Lung (tissue), 12 donors: ENCODE results near the gene HPS6. TPM values are rescaled to one million over a fixed set of nuclear protein-coding genes. Genes with fewer than 3 reads are reported as not detected.

Experiments
- ATAC-seq: fragments of 200-7000 bp; cut with Tn5 transposase; one replicate; pipeline ENCODE4 v1.9.1; 2020; ENCODE audit warnings: moderate number of reproducible peaks; ENCODE audit not compliant: insufficient read depth, low FRiP score
- DNase-seq, 3 donors: peaks; one replicate each; pipeline ENCODE4 v3.0.0-alpha.2; 2013 to 2017
- H3K27ac ChIP-seq, 2 donors: one replicate each; pipeline ENCODE4 v1.5.1; 2013; ENCODE audit warnings: mild to moderate bottlenecking in 2 of 2, moderate library complexity in 2 of 2, control low read depth in 1 of 2, inconsistent platforms in 1 of 2, low read depth in 1 of 2, low read length in 1 of 2
- H3K27me3 ChIP-seq, 3 donors: one replicate each; pipeline ENCODE4 v1.5.1; 2013; ENCODE audit warnings: low read length in 2 of 3; ENCODE audit not compliant: control insufficient read depth in 3 of 3, insufficient read depth in 3 of 3
- H3K36me3 ChIP-seq, 4 donors: one replicate each; pipeline ENCODE4 v1.5.1; 2013; ENCODE audit warnings: low read length in 4 of 4, mild to moderate bottlenecking in 1 of 4, moderate library complexity in 1 of 4; ENCODE audit not compliant: control insufficient read depth in 4 of 4, insufficient read depth in 4 of 4
- H3K4me1 ChIP-seq, 5 donors: one replicate each; pipeline ENCODE4 v1.5.1; 2013; ENCODE audit warnings: low read length in 5 of 5, mild to moderate bottlenecking in 2 of 5, moderate library complexity in 1 of 5; ENCODE audit not compliant: control insufficient read depth in 5 of 5, insufficient read depth in 5 of 5
- H3K4me3 ChIP-seq: one replicate; pipeline ENCODE4 v1.5.1; 2013; ENCODE audit warnings: mild to moderate bottlenecking, control low read depth, moderate library complexity
- H3K9ac ChIP-seq, 2 donors: one replicate each; pipeline ENCODE4 v1.5.1; 2013; ENCODE audit warnings: low read length in 2 of 2, control low read depth in 1 of 2; ENCODE audit not compliant: insufficient read depth in 1 of 2
- H3K9me3 ChIP-seq, 4 donors: one replicate each; pipeline ENCODE4 v1.5.1; 2013; ENCODE audit warnings: low read length in 3 of 4, mild to moderate bottlenecking in 1 of 4, moderate library complexity in 1 of 4; ENCODE audit not compliant: control insufficient read depth in 4 of 4, insufficient read depth in 3 of 4
- WGBS, 2 donors: extraction: QIAGEN DNeasy Blood & Tissue Kit; methylation state at CpG; one replicate each; pipeline ENCODE4 v1.1.7; 2013; 5-methylcytosine and 5-hydroxymethylcytosine counted together
- polyA plus RNA-seq, 2 donors: library from polyadenylated mRNA; stranded (reverse); fragments of 200-250 nt; gene quantifications; one replicate each; pipeline ENCODE4 v1.2.1, GENCODE V29; 2013
- total RNA-seq, 2 donors: library from RNA; depleted of rRNA in 1 of 2; stranded (reverse); fragments of >200 nt in 1 of 2; gene quantifications; one replicate each; pipeline ENCODE4 v1.2.1, GENCODE V29; 2014 to 2021
- TF ChIP-seq, protein P1 (sequence below): IDR thresholded peaks from 2 replicates; pipeline ENCODE4 v1.5.1; 2012; ENCODE audit warnings: mild to moderate bottlenecking; ENCODE audit errors: control extremely low read depth, extremely low read depth
- donor health status: control.
- donor health status: control.
- donor health status: Bipolar disorder and iron deficiency.
- donor health status: healthy.
- donor health status: DM: yes; HTN: yes; CAD: no.

HPS6 gene
- total and polyA plus RNA-seq, 4 donors: 10.8 to 28.2 (median 16.3) TPM

DNA sequence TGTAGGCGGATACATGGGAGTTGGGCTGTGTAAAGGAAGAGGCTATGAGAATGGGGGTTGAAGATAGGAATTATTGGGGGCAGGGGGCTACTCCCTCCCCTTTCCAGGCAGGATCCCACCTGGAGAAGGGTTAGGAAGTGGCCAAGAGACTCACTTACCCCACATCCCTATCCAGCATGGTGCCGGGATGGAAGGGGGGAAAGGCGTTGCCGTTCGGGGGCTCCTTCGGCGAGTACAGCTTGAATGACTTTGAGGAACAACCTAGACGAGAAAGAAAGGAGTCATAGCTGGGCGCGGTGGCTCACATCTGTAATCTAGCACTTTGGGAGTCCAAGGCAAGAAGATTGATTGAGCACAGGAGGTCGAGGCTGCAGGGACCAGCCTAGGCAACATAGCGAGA, 46.1 kb downstream of the HPS6 start:
- Histone ChIP-seq H3K4me3 (no peak overlapping the region), H3K36me3 (peaks cover 22 to 47% (median 44%) of the 10 kb centered on the region in 4 donors), H3K9ac (no peak overlapping the region), H3K27me3 (no peaks in the 10 kb centered on the region), H3K4me1 (peaks cover 0 to 30% (median 16%) of the 10 kb centered on the region in 5 donors), H3K9me3 (no peaks in the 10 kb centered on the region), H3K27ac (no peak overlapping the region)
- no peak for DNase-seq
- WGBS, 2 donors: 95 to 97% methylated on average over 12 of the region's 12 CpGs
- TF ChIP-seq, protein P1, sequence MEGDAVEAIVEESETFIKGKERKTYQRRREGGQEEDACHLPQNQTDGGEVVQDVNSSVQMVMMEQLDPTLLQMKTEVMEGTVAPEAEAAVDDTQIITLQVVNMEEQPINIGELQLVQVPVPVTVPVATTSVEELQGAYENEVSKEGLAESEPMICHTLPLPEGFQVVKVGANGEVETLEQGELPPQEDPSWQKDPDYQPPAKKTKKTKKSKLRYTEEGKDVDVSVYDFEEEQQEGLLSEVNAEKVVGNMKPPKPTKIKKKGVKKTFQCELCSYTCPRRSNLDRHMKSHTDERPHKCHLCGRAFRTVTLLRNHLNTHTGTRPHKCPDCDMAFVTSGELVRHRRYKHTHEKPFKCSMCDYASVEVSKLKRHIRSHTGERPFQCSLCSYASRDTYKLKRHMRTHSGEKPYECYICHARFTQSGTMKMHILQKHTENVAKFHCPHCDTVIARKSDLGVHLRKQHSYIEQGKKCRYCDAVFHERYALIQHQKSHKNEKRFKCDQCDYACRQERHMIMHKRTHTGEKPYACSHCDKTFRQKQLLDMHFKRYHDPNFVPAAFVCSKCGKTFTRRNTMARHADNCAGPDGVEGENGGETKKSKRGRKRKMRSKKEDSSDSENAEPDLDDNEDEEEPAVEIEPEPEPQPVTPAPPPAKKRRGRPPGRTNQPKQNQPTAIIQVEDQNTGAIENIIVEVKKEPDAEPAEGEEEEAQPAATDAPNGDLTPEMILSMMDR: no peak
- ATAC-seq: no peak

GRCh38 chr10:102112210-102112817, 47.2 kb downstream of the HPS6 start:
- ATAC-seq: no peak
- 53 to 60% methylated on average over 3 of the region's 3 CpGs for WGBS, 2 donors
- peaks cover 21 to 40% (median 39%) of the 10 kb centered on the region in 4 donors for H3K36me3 ChIP-seq
- H3K4me1 ChIP-seq: peaks cover 0 to 40% (median 24%) of the 10 kb centered on the region in 5 donors
- H3K27me3 ChIP-seq: no peaks in the 10 kb centered on the region
- H3K9ac ChIP-seq: no peak overlapping the region
- TF ChIP-seq, protein P1: no peak
- DNase-seq: no peak
- H3K9me3 ChIP-seq: no peaks in the 10 kb centered on the region
- H3K4me3 ChIP-seq: no peak overlapping the region
- no peak overlapping the region for H3K27ac ChIP-seq

DNA sequence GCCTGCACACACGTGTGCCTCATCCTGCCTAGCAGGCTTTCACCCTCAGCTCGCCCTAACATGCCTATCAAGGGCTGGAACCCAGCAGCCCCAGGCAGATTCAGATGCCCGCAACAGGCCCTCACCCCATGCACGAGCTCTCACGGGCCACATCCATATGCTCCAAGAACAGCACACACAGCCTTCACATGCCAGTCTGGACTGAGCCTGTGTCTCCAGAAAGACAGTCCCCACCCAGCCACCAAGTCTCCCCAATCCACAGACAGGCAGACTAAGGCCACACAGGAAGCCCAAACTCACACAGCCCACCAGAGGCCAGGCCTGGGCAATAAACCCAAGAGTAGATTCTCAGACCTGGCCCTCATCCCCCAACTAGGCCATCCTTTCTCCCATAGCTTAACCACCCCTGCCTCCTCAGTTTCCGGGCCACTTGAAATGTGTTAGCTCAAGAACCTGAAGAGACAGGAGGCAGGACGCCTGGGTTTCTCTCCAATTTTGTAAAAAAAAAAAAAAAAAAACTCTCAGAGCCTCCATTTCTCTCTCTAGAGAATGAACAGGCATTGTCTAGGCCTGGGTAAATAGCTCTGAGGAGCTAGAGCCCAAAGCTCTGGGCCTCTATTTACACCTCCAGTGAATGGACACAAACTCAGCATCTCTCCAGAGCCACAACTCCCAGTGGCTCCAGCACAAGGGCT, 48.3 kb downstream of the HPS6 start:
- Histone ChIP-seq H3K4me1 (peaks cover 0 to 51% (median 32%) of the 10 kb centered on the region in 5 donors), H3K36me3 (peaks cover 17 to 35% (median 31%) of the 10 kb centered on the region in 4 donors), H3K9ac (peak overlapping the region; percentile 42 to 64), H3K4me3 (no peak overlapping the region), H3K9me3 (no peaks in the 10 kb centered on the region), H3K27me3 (no peaks in the 10 kb centered on the region), H3K27ac (peak overlapping the region in 1 of 2 donors; percentile 20)
- TF ChIP-seq, protein P1: no peak
- WGBS, 2 donors: 45 to 54% methylated on average over 7 of the region's 7 CpGs
- ATAC-seq (no peak), DNase-seq (no peak)
